Mucosa of rectum (tissue), 2 donors: ENCODE data around the gene VWF.

Experiments
- H3K27ac ChIP-seq, 2 donors: one replicate each; pipeline ENCODE4 v1.7.0; 2013; ENCODE audit warnings: inconsistent platforms in 2 of 2, low read depth in 2 of 2, low read length in 2 of 2
- H3K27me3 ChIP-seq, 2 donors: one replicate each; pipeline ENCODE4 v1.7.0; 2013; ENCODE audit warnings: low read length in 2 of 2; ENCODE audit not compliant: control insufficient read depth in 2 of 2, insufficient read depth in 2 of 2
- H3K36me3 ChIP-seq, 2 donors: one replicate each; pipeline ENCODE4 v1.7.0; 2013; ENCODE audit warnings: low read length in 2 of 2; ENCODE audit not compliant: control insufficient read depth in 2 of 2, insufficient read depth in 2 of 2
- H3K4me1 ChIP-seq, 2 donors: one replicate each; pipeline ENCODE4 v1.7.0; 2013; ENCODE audit warnings: low read length in 2 of 2, mild to moderate bottlenecking in 1 of 2; ENCODE audit not compliant: control insufficient read depth in 2 of 2, insufficient read depth in 2 of 2
- H3K4me3 ChIP-seq, 2 donors: one replicate each; pipeline ENCODE4 v1.7.0; 2013; ENCODE audit warnings: low read length in 2 of 2
- H3K9ac ChIP-seq, 2 donors: one replicate each; pipeline ENCODE4 v1.7.0; 2013; ENCODE audit warnings: low read length in 2 of 2, low read depth in 1 of 2, mild to moderate bottlenecking in 1 of 2
- H3K9me3 ChIP-seq, 2 donors: one replicate each; pipeline ENCODE4 v1.7.0; 2013; ENCODE audit warnings: low read length in 2 of 2; ENCODE audit not compliant: control insufficient read depth in 2 of 2
- donor health status: healthy.
- donor health status: Normal muscosa, but diverticular disease.

VWF gene

DNA sequence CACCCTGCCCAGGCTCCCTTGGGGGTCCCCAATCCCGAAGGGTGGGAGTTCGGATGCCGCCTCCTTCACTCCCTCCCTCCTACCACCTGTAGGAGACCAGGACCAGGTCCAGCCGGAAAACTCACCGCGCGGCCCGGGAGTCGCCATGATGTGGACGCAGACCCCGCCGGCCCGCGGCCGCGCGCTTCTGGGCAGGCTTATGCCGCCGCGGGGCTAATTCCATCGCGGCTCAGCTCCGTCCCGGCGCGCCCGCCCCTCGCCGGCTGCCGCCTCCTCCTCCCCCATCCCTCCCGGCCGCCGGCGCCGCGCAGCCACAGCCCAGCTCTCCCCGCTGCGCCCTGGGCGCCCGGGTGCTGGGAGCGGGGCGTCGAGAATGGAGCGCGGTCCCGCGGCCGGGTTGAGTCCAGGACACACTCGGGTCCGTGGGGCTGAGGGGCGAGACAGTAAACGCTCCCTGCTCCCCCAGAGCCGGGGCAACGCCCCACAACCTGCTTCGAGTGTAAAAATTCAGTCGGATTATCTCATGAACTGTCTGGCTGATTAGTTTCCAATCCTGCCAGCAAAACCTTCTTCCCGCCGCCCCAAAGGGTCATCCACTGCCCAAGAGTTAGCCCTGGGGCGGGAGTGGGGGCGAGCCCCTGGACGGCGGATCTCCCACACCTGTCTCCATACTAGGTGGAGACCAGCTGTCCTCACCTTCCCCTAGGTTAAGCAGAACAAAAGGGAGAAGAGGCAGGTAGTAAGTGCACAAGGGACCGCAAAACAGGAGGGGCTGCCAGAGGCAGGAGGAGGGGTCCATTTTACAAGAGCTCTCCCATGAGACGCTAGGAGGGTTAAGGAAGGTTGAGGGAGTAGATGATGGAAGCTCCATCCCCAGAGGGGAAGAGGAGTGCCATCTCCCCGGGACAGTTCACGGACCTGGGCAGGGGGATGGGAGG lies 179.1 kb downstream of the VWF start, which contains the start of gene ANO2:
ANO2 (minus strand) TSS at position 189 of the 938 bp plus-strand sequence; CDS start at position 147, 42 bp downstream.
- H3K36me3 ChIP-seq, result no peaks in the 10 kb centered on the region
- no peak within 1 kb of the TSS for H3K9ac ChIP-seq
- H3K4me1 ChIP-seq, result no peaks in the 10 kb centered on the region
- H3K27ac ChIP-seq, result no peak within 1 kb of the TSS
- H3K4me3 ChIP-seq, result peak within 1 kb of the TSS in 1 of 2 donors; percentile 37
- peaks cover 33 to 60% of the 10 kb centered on the region in 2 donors for H3K27me3 ChIP-seq
- H3K9me3 ChIP-seq, result no peaks in the 10 kb centered on the region

DNA sequence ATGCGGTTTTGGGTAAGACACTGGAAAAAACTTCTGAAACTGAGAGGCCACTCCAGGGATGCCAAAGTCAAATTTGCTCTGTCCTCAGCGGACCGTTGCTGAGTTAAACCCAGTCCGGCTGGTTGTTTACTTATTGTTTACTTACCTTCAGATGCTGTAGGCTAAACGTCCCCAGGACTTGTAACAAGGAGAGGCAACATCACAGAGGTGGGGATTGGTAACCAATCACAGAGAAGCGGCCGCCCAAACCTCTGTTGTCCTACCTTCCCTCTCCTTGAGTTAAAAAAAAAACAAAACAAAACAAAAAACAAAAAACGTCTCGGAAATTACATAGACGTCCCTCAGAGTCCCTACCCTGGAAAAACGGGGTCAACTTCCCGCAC lies 179.8 kb downstream of the VWF start:
- Histone ChIP-seq H3K27ac (no peak overlapping the region), H3K9ac (no peak overlapping the region), H3K4me3 (peak overlapping the region in 1 of 2 donors; percentile 23), H3K9me3 (no peaks in the 10 kb centered on the region), H3K27me3 (peaks cover 33 to 54% of the 10 kb centered on the region in 2 donors), H3K36me3 (no peaks in the 10 kb centered on the region), H3K4me1 (no peaks in the 10 kb centered on the region)

DNA sequence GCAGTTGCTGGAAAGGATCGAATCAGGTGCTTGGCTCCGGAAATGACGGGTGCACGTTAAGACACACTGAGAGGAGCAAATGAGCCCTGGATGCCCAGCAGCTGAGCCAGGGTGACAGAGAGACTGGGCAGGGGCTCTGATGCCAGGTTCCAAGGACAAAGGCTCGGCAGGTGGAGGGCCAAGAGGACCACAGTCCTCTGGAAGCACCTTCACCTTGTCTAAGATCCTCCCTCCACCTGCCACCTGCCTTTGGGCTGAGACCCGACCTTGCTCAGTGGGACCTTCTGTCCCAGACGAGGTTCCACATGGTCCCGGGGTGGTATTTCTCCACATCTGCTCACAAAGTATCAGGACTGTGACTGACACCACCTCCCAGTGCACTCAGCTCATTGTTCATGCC lies 180.4 kb downstream of the VWF start:
- Histone ChIP-seq H3K36me3 (no peaks in the 10 kb centered on the region), H3K27me3 (peaks cover 37 to 52% of the 10 kb centered on the region in 2 donors)

DNA sequence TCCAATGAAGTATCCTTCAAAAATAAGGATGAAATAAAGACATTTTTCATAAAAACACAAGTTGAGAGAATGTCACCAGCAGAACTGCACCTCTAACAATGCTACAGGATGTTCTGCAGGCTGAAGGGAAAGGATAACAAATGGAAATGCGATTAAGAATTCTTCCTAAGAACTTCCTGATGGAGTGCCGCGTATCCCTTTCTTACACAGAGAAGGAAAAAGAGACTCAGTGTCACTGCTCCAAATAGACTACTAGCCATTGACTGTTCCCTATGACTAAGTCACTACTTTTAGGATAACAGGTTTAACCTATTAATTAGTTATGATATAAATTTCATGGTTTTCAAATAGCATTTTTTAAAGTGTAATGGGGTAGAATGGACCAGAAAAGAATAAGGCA lies 182.6 kb downstream of the VWF start:
- H3K9ac ChIP-seq, result no peak overlapping the region
- H3K9me3 ChIP-seq, result no peaks in the 10 kb centered on the region
- H3K4me1 ChIP-seq, result no peaks in the 10 kb centered on the region
- peaks cover 32 to 37% of the 10 kb centered on the region in 2 donors for H3K27me3 ChIP-seq
- no peaks in the 10 kb centered on the region for H3K36me3 ChIP-seq
- no peak overlapping the region for H3K27ac ChIP-seq
- H3K4me3 ChIP-seq, result no peak overlapping the region

More for the DNA sequence above, 180.4 kb downstream of the VWF start:
- no peak overlapping the region for H3K9ac ChIP-seq
- no peak overlapping the region for H3K4me3 ChIP-seq
- no peaks in the 10 kb centered on the region for H3K4me1 ChIP-seq
- H3K9me3 ChIP-seq, result no peaks in the 10 kb centered on the region
- no peak overlapping the region for H3K27ac ChIP-seq

DNA sequence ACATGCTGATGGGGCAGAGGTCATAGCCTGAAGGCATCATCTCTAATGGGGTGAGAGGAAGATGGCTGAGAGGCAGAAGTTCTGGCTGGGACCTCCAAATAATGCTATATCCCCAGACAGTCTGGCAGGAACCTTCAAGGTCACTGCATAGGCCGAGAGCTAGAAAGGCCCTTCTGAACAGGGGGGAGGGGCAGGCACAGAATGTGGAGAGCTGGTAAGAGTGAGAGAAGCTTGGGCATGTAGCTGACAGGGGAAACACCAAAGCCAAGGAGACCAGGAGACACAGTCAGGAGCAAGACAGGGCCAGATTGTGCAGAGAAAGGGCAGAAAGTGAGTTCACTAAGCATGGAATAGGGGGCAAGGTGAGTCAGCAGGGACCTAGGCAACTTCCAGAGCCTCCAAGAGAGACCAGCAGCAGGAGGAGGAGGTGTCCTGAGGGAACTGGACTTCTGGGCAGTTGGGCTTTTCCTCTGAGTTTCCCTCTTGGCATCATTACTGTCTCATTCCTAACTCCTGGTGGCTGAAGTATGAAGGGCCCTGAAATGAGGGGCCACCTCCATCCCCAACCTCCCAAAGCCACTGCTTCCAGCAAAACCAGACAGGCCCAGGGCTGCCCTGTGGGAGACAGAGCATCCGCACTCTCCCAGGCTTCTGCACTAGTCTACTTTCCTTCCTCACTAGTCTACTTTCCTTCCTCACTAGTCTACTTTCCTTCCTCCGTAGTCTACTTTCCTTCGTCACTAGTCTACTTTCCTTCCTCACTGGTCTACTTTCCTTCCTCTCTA lies 196.5 kb downstream of the VWF start:
- no peaks in the 10 kb centered on the region for H3K4me1 ChIP-seq
- H3K4me3 ChIP-seq, result no peak overlapping the region
- H3K27ac ChIP-seq, result no peak overlapping the region
- no peak overlapping the region for H3K9ac ChIP-seq
- no peaks in the 10 kb centered on the region for H3K9me3 ChIP-seq
- no peaks in the 10 kb centered on the region for H3K27me3 ChIP-seq
- H3K36me3 ChIP-seq, result no peaks in the 10 kb centered on the region

DNA sequence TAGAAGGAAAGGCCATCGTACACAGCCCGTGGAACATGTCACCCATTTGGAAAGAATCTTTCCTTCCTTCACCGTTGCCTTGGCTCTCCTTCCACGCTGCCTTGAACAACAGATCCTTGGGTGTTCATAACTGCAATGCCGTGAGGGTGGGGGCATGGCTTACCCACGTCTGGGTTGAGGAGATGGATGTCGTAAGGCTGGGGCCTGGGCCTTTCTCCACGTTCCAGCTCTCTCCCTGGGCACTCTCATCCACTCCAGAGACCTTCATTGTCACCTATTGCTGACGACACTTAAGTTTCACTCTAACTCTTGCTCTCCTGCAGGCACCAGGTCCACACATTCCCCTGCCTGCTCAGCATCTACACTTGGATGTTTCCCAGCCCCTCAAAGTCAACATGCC lies 198.8 kb downstream of the VWF start:
- Histone ChIP-seq H3K9ac (no peak overlapping the region), H3K4me1 (no peaks in the 10 kb centered on the region), H3K27me3 (no peaks in the 10 kb centered on the region), H3K36me3 (no peaks in the 10 kb centered on the region), H3K9me3 (no peaks in the 10 kb centered on the region), H3K27ac (no peak overlapping the region), H3K4me3 (no peak overlapping the region)

DNA sequence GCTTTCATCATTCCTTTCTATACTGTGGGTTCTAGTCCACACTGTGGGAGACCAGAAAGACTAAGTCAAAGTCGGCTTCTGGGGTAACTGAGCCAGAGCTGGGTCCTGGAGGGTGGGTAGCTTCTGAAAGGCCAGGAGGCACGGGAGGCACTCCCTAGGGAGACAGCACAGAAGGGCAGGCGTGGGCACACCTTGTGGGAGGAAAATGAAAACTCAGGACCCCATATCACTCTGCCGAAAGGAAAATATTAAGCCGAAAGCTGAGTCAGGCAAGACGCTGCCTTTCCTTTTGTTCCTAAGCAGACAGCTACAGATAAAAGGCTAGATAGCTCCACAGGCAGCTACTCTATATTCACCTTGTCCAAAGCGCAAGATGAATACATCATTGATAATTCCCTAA lies 200.1 kb downstream of the VWF start:
- Histone ChIP-seq H3K9me3 (no peaks in the 10 kb centered on the region), H3K9ac (no peak overlapping the region), H3K36me3 (no peaks in the 10 kb centered on the region), H3K27me3 (no peaks in the 10 kb centered on the region), H3K27ac (no peak overlapping the region), H3K4me1 (no peaks in the 10 kb centered on the region), H3K4me3 (no peak overlapping the region)

DNA sequence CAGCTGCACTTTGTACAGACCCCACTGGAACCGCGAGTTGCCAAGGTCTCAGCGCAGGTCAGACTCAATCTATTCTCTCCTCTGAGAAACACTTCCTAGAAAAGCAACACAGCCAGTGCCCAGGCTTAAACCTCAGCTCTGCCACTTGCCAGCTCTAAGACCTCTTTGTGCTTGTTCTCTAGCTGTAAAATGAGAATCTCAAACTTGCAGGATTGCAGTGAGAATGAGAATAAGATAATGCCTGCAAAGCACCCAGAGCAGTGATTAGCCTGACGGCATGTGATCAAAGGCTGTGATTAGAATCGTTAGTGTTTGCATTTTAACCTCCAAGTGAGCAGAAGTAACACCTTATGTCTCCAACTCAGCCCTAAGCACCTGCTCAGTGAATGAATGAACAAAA lies 200.7 kb downstream of the VWF start:
- no peak overlapping the region for H3K9ac ChIP-seq
- no peak overlapping the region for H3K27ac ChIP-seq
- H3K4me3 ChIP-seq, result no peak overlapping the region
- no peaks in the 10 kb centered on the region for H3K27me3 ChIP-seq
- no peaks in the 10 kb centered on the region for H3K9me3 ChIP-seq
- H3K4me1 ChIP-seq, result no peaks in the 10 kb centered on the region
- no peaks in the 10 kb centered on the region for H3K36me3 ChIP-seq

DNA sequence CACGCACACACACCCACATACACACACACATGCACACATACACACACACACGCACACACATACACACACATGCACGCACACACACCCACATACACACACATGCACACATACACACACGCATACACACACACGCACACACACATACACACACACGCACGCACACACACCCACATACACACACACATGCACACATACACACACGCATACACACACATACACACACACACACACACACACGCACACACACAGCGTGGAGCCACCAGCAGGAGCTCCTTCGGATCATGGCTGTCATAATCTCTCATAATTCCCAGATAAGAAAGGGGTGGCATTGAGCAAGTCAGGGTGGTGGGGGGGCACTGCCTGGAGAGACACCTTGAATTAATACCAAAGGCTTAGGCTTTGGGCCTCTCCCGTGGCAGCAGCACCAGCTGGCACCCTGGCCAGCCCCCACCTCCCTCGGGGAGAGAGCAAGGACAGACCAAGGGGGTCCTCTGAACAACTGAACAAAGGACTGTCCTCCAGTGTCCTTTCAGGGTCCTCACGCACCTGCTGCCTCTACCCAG lies 201.3 kb downstream of the VWF start:
- H3K9me3 ChIP-seq, result no peaks in the 10 kb centered on the region
- H3K27me3 ChIP-seq, result no peaks in the 10 kb centered on the region
- H3K27ac ChIP-seq, result no peak overlapping the region
- H3K4me3 ChIP-seq, result no peak overlapping the region
- H3K4me1 ChIP-seq, result no peaks in the 10 kb centered on the region
- H3K9ac ChIP-seq, result no peak overlapping the region
- no peaks in the 10 kb centered on the region for H3K36me3 ChIP-seq
